Measurements from ENCODE around the gene PPP1R15A. TPM values are rescaled to one million over a fixed set of nuclear protein-coding genes. Genes with fewer than 3 reads are reported as not detected.
A peak's percentile ranks its signal among the peaks of the same experiment; 100 is the strongest.

PPP1R15A gene
- total and polyA plus RNA-seq, 2 experiments from 2014 or later: 14.0 to 15.8 TPM

GRCh38 chr19:48922548-48923490 lies 50.6 kb downstream of the PPP1R15A start:
- no peaks in the 10 kb centered on the region; the same call in 1 of the 2 replicates for H3K36me3 ChIP-seq (ENCODE audit: insufficient read depth)
- peaks cover 10% of the 10 kb centered on the region for H3K27me3 Mint-ChIP-seq (ENCODE audit: insufficient read depth, low read depth, poor library complexity)
- no peak overlapping the region for H3K27ac Mint-ChIP-seq
- no peak overlapping the region for H3K4me3 ChIP-seq
- H3F3A ChIP-seq (replicated peaks; ENCODE audit: low read depth): 0 out of 2 replicates have a peak, but pooled peaks cover 8% of the 10 kb centered on the region
- H3K27me3 ChIP-seq (ENCODE audit: insufficient read depth): no peaks in the 10 kb centered on the region
- no peaks in the 10 kb centered on the region for H3K9me2 ChIP-seq (ENCODE audit: insufficient read depth)
- H4K20me1 ChIP-seq (replicated peaks; ENCODE audit: insufficient read depth): peaks cover 3% of the 10 kb centered on the region
- H3K4me2 ChIP-seq: no peak overlapping the region
- no peaks in the 10 kb centered on the region for H3K4me1 ChIP-seq (ENCODE audit: insufficient read depth)
- H3K4me3 Mint-ChIP-seq: no peak overlapping the region; the same call in 2 of the 3 replicates
- TF ChIP-seq CREB1 (CRISPR knock-in tag; IDR thresholded peaks at IDR 0.05; ENCODE audit: low read depth) (no peak), ETS1 (IDR thresholded peaks at IDR 0.05) (no peak), POLR2AphosphoS5 (IDR thresholded peaks at IDR 0.05; ENCODE audit: low read depth) (no peak), ZNF331 (CRISPR knock-in tag; IDR thresholded peaks at IDR 0.05; ENCODE audit: low read depth) (no peak)
- no peaks in the 10 kb centered on the region for H3K9me3 Mint-ChIP-seq
- H3K27ac ChIP-seq (ENCODE audit: low read depth): no peak overlapping the region
- no peak overlapping the region for H2AFZ ChIP-seq
- DNase-seq (ENCODE audit: low spot score): no peak
- no peaks in the 10 kb centered on the region for H3K79me2 ChIP-seq (replicated peaks; ENCODE audit: insufficient read depth)
- H3K4me1 Mint-ChIP-seq: no peaks in the 10 kb centered on the region
- H3K36me3 Mint-ChIP-seq (ENCODE audit: low read depth): peaks cover 13% of the 10 kb centered on the region
- ATAC-seq: no peak

DNA sequence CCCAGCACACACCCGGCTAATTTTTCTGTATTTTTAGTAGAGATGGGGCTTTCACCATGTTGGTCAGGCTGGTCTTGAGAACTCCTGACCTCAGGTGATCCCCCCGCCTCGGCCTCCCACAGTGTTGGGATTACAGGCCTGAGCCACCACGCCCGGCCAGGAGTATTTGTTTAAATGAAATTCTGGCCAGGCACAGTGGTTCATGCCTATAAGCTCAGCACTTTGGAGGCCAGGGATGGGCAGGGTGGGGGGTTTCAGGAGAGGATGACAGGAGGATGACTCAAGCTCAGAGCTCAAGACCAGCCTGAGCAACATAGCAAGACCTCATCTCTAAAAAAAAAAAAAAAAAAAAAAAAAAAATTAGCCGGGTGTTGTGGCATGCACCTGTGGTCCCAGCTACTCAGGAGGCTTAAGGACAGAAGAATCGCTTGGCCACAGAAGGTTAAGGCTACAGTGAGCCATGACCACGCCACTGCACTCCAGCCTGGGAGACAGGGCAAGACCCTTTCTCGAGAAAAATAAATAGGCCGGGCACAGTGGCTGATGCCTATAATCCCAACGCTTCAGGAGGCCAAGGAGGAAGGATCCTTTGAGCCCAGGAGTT lies 53.1 kb downstream of the PPP1R15A start:
- ATAC-seq: no peak
- Histone ChIP-seq H3K4me2 (no peak overlapping the region), H3K79me2 (replicated peaks; ENCODE audit: insufficient read depth) (no peaks in the 10 kb centered on the region), H4K20me1 (replicated peaks; ENCODE audit: insufficient read depth) (no peaks in the 10 kb centered on the region; the same call in 1 of the 2 replicates), H3K9me2 (ENCODE audit: insufficient read depth) (no peaks in the 10 kb centered on the region), H3K4me3 (no peak overlapping the region), H3K4me1 (ENCODE audit: insufficient read depth) (no peaks in the 10 kb centered on the region), H2AFZ (no peak overlapping the region), H3F3A (replicated peaks; ENCODE audit: low read depth) (no peaks in the 10 kb centered on the region), H3K36me3 (ENCODE audit: insufficient read depth) (no peaks in the 10 kb centered on the region; the same call in 1 of the 2 replicates), H3K27ac (ENCODE audit: low read depth) (no peak overlapping the region), H3K27me3 (ENCODE audit: insufficient read depth) (no peaks in the 10 kb centered on the region)
- no peak overlapping the region for H3K4me3 Mint-ChIP-seq
- no peak overlapping the region for H3K27ac Mint-ChIP-seq
- no peaks in the 10 kb centered on the region for H3K4me1 Mint-ChIP-seq
- no peaks in the 10 kb centered on the region for H3K9me3 Mint-ChIP-seq
- TF ChIP-seq CTCF (conservative IDR thresholded peaks at IDR 0.05; ENCODE audit: low read depth in 2 of 2): no peak
- TF ChIP-seq POLR2AphosphoS5 (IDR thresholded peaks at IDR 0.05; ENCODE audit: low read depth): 0 out of 2 replicates have a peak, but pooled peaks have one; percentile 1
- peaks cover 13% of the 10 kb centered on the region for H3K27me3 Mint-ChIP-seq (ENCODE audit: insufficient read depth, low read depth, poor library complexity)
- peaks cover 8% of the 10 kb centered on the region; the same call in 2 of the 3 replicates for H3K36me3 Mint-ChIP-seq (ENCODE audit: low read depth)
- DNase-seq (ENCODE audit: low spot score): no peak

Other genes starting within 250 kb of the PPP1R15A start
Only the 30 nearest of the 32 such genes appear.
- 5.7 and 5.9 TPM in 2 replicates for gene DBP, start 235.0 kb upstream of the PPP1R15A start, total RNA-seq (2014; rRNA removed; shearing (Covaris generic))
- gene DBP, start 235.0 kb upstream of the PPP1R15A start, polyA plus RNA-seq (2016; fragmentation: Nextera tagmentation; extraction: Ambion mirVana): 5.0 and 6.3 TPM in 2 replicates
- gene CA11, start 226.2 kb upstream of the PPP1R15A start, total RNA-seq (2014; rRNA removed; shearing (Covaris generic)): 8.8 and 9.8 TPM in 2 replicates
- 29.7 and 38.8 TPM in 2 replicates for gene CA11, start 226.2 kb upstream of the PPP1R15A start, polyA plus RNA-seq (2016; fragmentation: Nextera tagmentation; extraction: Ambion mirVana)
- gene NTN5, start 199.4 kb upstream of the PPP1R15A start, total RNA-seq (2014; rRNA removed; shearing (Covaris generic)): 0.82 and 0.94 TPM in 2 replicates
- gene NTN5, start 199.4 kb upstream of the PPP1R15A start, polyA plus RNA-seq (2016; fragmentation: Nextera tagmentation; extraction: Ambion mirVana): 0.38 and 0.52 TPM in 2 replicates
- 2.2 and 5.6 TPM in 2 replicates for gene FUT2, start 176.4 kb upstream of the PPP1R15A start, total RNA-seq (2014; rRNA removed; shearing (Covaris generic))
- gene FUT2, start 176.4 kb upstream of the PPP1R15A start, polyA plus RNA-seq (2016; fragmentation: Nextera tagmentation; extraction: Ambion mirVana): 4.8 and 5.0 TPM in 2 replicates
- 0.39 and 1.9 TPM in 2 replicates for gene MAMSTR, start 152.7 kb upstream of the PPP1R15A start, total RNA-seq (2014; rRNA removed; shearing (Covaris generic))
- gene MAMSTR, start 152.7 kb upstream of the PPP1R15A start, polyA plus RNA-seq (2016; fragmentation: Nextera tagmentation; extraction: Ambion mirVana): 2.0 and 2.5 TPM in 2 replicates
- gene RASIP1, start 131.8 kb upstream of the PPP1R15A start, total RNA-seq (2014; rRNA removed; shearing (Covaris generic)): 14.8 and 18.0 TPM in 2 replicates
- 9.2 and 11.2 TPM in 2 replicates for gene RASIP1, start 131.8 kb upstream of the PPP1R15A start, polyA plus RNA-seq (2016; fragmentation: Nextera tagmentation; extraction: Ambion mirVana)
- 1.7 and 3.5 TPM in 2 replicates for gene IZUMO1, start 125.5 kb upstream of the PPP1R15A start, total RNA-seq (2014; rRNA removed; shearing (Covaris generic))
- 1.2 and 1.3 TPM in 2 replicates for gene IZUMO1, start 125.5 kb upstream of the PPP1R15A start, polyA plus RNA-seq (2016; fragmentation: Nextera tagmentation; extraction: Ambion mirVana)
- 20.3 and 20.8 TPM in 2 replicates for gene FUT1, start 119.8 kb upstream of the PPP1R15A start, total RNA-seq (2014; rRNA removed; shearing (Covaris generic))
- gene FUT1, start 119.8 kb upstream of the PPP1R15A start, polyA plus RNA-seq (2016; fragmentation: Nextera tagmentation; extraction: Ambion mirVana): 4.4 and 4.7 TPM in 2 replicates
- gene FGF21, start 116.9 kb upstream of the PPP1R15A start, total RNA-seq (2014; rRNA removed; shearing (Covaris generic)): 1.3 TPM in 1 of 2 replicates, not detected in the other
- gene FGF21, start 116.9 kb upstream of the PPP1R15A start, polyA plus RNA-seq (2016; fragmentation: Nextera tagmentation; extraction: Ambion mirVana): 0.78 and 1.1 TPM in 2 replicates
- 30.6 and 53.5 TPM in 2 replicates for gene BCAT2, start 61.4 kb upstream of the PPP1R15A start, total RNA-seq (2014; rRNA removed; shearing (Covaris generic))
- gene BCAT2, start 61.4 kb upstream of the PPP1R15A start, polyA plus RNA-seq (2016; fragmentation: Nextera tagmentation; extraction: Ambion mirVana): 30.4 and 35.8 TPM in 2 replicates
- gene HSD17B14, start 35.9 kb upstream of the PPP1R15A start, total RNA-seq (2014; rRNA removed; shearing (Covaris generic)): 5.0 and 8.4 TPM in 2 replicates
- gene HSD17B14, start 35.9 kb upstream of the PPP1R15A start, polyA plus RNA-seq (2016; fragmentation: Nextera tagmentation; extraction: Ambion mirVana): 11.6 and 11.7 TPM in 2 replicates
- 12.3 and 15.1 TPM in 2 replicates for gene PLEKHA4, start 3.8 kb upstream of the PPP1R15A start, total RNA-seq (2014; rRNA removed; shearing (Covaris generic))
- gene PLEKHA4, start 3.8 kb upstream of the PPP1R15A start, polyA plus RNA-seq (2016; fragmentation: Nextera tagmentation; extraction: Ambion mirVana): 10.9 and 12.2 TPM in 2 replicates
- 0.12 and 0.42 TPM in 2 replicates for gene TULP2, start 26.3 kb downstream of the PPP1R15A start, total RNA-seq (2014; rRNA removed; shearing (Covaris generic))
- 1.1 and 1.9 TPM in 2 replicates for gene TULP2, start 26.3 kb downstream of the PPP1R15A start, polyA plus RNA-seq (2016; fragmentation: Nextera tagmentation; extraction: Ambion mirVana)
- 142 and 163 TPM in 2 replicates for gene NUCB1, start 27.9 kb downstream of the PPP1R15A start, total RNA-seq (2014; rRNA removed; shearing (Covaris generic))
- gene NUCB1, start 27.9 kb downstream of the PPP1R15A start, polyA plus RNA-seq (2016; fragmentation: Nextera tagmentation; extraction: Ambion mirVana): 57.1 and 64.9 TPM in 2 replicates
- gene DHDH, start 61.3 kb downstream of the PPP1R15A start, total RNA-seq (2014; rRNA removed; shearing (Covaris generic)): 0.69 and 0.78 TPM in 2 replicates
- gene DHDH, start 61.3 kb downstream of the PPP1R15A start, polyA plus RNA-seq (2016; fragmentation: Nextera tagmentation; extraction: Ambion mirVana): 4.7 and 8.4 TPM in 2 replicates
- 184 and 261 TPM in 2 replicates for gene BAX, start 82.5 kb downstream of the PPP1R15A start, total RNA-seq (2014; rRNA removed; shearing (Covaris generic))
- gene BAX, start 82.5 kb downstream of the PPP1R15A start, polyA plus RNA-seq (2016; fragmentation: Nextera tagmentation; extraction: Ambion mirVana): 168 and 179 TPM in 2 replicates
- 1,625 and 2,064 TPM in 2 replicates for gene FTL, start 92.9 kb downstream of the PPP1R15A start, total RNA-seq (2014; rRNA removed; shearing (Covaris generic))
- gene FTL, start 92.9 kb downstream of the PPP1R15A start, polyA plus RNA-seq (2016; fragmentation: Nextera tagmentation; extraction: Ambion mirVana): 5,278 and 5,436 TPM in 2 replicates
- gene GYS1, start 120.9 kb downstream of the PPP1R15A start, total RNA-seq (2014; rRNA removed; shearing (Covaris generic)): 23.1 and 28.9 TPM in 2 replicates
- 15.9 and 19.9 TPM in 2 replicates for gene GYS1, start 120.9 kb downstream of the PPP1R15A start, polyA plus RNA-seq (2016; fragmentation: Nextera tagmentation; extraction: Ambion mirVana)
- 222 and 252 TPM in 2 replicates for gene RUVBL2, start 121.5 kb downstream of the PPP1R15A start, total RNA-seq (2014; rRNA removed; shearing (Covaris generic))
- 194 and 196 TPM in 2 replicates for gene RUVBL2, start 121.5 kb downstream of the PPP1R15A start, polyA plus RNA-seq (2016; fragmentation: Nextera tagmentation; extraction: Ambion mirVana)
- gene LHB, start 144.7 kb downstream of the PPP1R15A start, total RNA-seq (2014; rRNA removed; shearing (Covaris generic)): 1.9 TPM in 1 of 2 replicates, not detected in the other
- gene LHB, start 144.7 kb downstream of the PPP1R15A start, polyA plus RNA-seq (2016; fragmentation: Nextera tagmentation; extraction: Ambion mirVana): 0.76 TPM in 1 of 2 replicates, not detected in the other
- not detected in 2 replicates for gene CGB3, start 151.9 kb downstream of the PPP1R15A start, total RNA-seq (2014; rRNA removed; shearing (Covaris generic))
- gene CGB3, start 151.9 kb downstream of the PPP1R15A start, polyA plus RNA-seq (2016; fragmentation: Nextera tagmentation; extraction: Ambion mirVana): not detected in 2 replicates
- not detected in 2 replicates for gene CGB2, start 159.5 kb downstream of the PPP1R15A start, total RNA-seq (2014; rRNA removed; shearing (Covaris generic))
- 0.57 TPM in 1 of 2 replicates, not detected in the other for gene CGB2, start 159.5 kb downstream of the PPP1R15A start, polyA plus RNA-seq (2016; fragmentation: Nextera tagmentation; extraction: Ambion mirVana)
- gene CGB1, start 164.5 kb downstream of the PPP1R15A start, total RNA-seq (2014; rRNA removed; shearing (Covaris generic)): 0.52 TPM in 1 of 2 replicates, not detected in the other
- gene CGB1, start 164.5 kb downstream of the PPP1R15A start, polyA plus RNA-seq (2016; fragmentation: Nextera tagmentation; extraction: Ambion mirVana): not detected in 2 replicates
- not detected in 2 replicates for gene CGB5, start 171.4 kb downstream of the PPP1R15A start, total RNA-seq (2014; rRNA removed; shearing (Covaris generic))
- gene CGB5, start 171.4 kb downstream of the PPP1R15A start, polyA plus RNA-seq (2016; fragmentation: Nextera tagmentation; extraction: Ambion mirVana): not detected in 2 replicates
- not detected in 2 replicates for gene CGB8, start 176.7 kb downstream of the PPP1R15A start, total RNA-seq (2014; rRNA removed; shearing (Covaris generic))
- not detected in 2 replicates for gene CGB8, start 176.7 kb downstream of the PPP1R15A start, polyA plus RNA-seq (2016; fragmentation: Nextera tagmentation; extraction: Ambion mirVana)
- 0.97 and 1.0 TPM in 2 replicates for gene CGB7, start 185.3 kb downstream of the PPP1R15A start, total RNA-seq (2014; rRNA removed; shearing (Covaris generic))
- 0.32 and 0.66 TPM in 2 replicates for gene CGB7, start 185.3 kb downstream of the PPP1R15A start, polyA plus RNA-seq (2016; fragmentation: Nextera tagmentation; extraction: Ambion mirVana)
- 0.39 and 0.94 TPM in 2 replicates for gene NTF4, start 192.4 kb downstream of the PPP1R15A start, total RNA-seq (2014; rRNA removed; shearing (Covaris generic))
- 2.7 TPM in 2 replicates for gene NTF4, start 192.4 kb downstream of the PPP1R15A start, polyA plus RNA-seq (2016; fragmentation: Nextera tagmentation; extraction: Ambion mirVana)
- not detected in 2 replicates for gene KCNA7, start 200.3 kb downstream of the PPP1R15A start, total RNA-seq (2014; rRNA removed; shearing (Covaris generic))
- gene KCNA7, start 200.3 kb downstream of the PPP1R15A start, polyA plus RNA-seq (2016; fragmentation: Nextera tagmentation; extraction: Ambion mirVana): 0.08 and 0.14 TPM in 2 replicates
- gene SNRNP70, start 213.0 kb downstream of the PPP1R15A start, total RNA-seq (2014; rRNA removed; shearing (Covaris generic)): 349 and 361 TPM in 2 replicates
- 229 and 243 TPM in 2 replicates for gene SNRNP70, start 213.0 kb downstream of the PPP1R15A start, polyA plus RNA-seq (2016; fragmentation: Nextera tagmentation; extraction: Ambion mirVana)
- gene LIN7B, start 241.9 kb downstream of the PPP1R15A start, total RNA-seq (2014; rRNA removed; shearing (Covaris generic)): 1.2 and 7.8 TPM in 2 replicates
- gene LIN7B, start 241.9 kb downstream of the PPP1R15A start, polyA plus RNA-seq (2016; fragmentation: Nextera tagmentation; extraction: Ambion mirVana): 8.6 and 10.5 TPM in 2 replicates